MM.1S (cell line): ENCODE data around the gene IGDCC3.

ENCODE experiments used
- CTCF ChIP-seq: fragments of 300-600 bp; sonication (generic); IDR thresholded peaks from 2 replicates; pipeline ENCODE4 v1.5.1; 2016; ENCODE audit warnings: antibody characterized with exemption, low read length, mixed read lengths
- EZH2 ChIP-seq: fragments of 300-600 bp; sonication (generic); optimal IDR thresholded peaks from 2 replicates; pipeline ENCODE3; 2017; ENCODE audit warnings: low read depth, mild to moderate bottlenecking, antibody characterized with exemption, low read length, mixed read lengths
- EZH2phosphoT487 ChIP-seq: fragments of 300-600 bp; sonication (generic); IDR thresholded peaks from 2 replicates; pipeline ENCODE4 v1.6.1; 2018; ENCODE audit warnings: antibody characterized with exemption, low read length

- TF ChIP-seq EZH2 (no peak), CTCF (no peak), EZH2phosphoT487 (no peak)
These were observed 40.8 kb upstream of the IGDCC3 start for GRCh38 chr15:65418596-65418995.
